Amniotic epithelial cell (primary cell): ENCODE results near the gene ZNF174.

Experiments
- DNase-seq: peaks from one replicate; pipeline ENCODE4 v3.0.0-alpha.2; 2010; ENCODE audit warnings: low read depth

Gene ZNF174

GRCh38 chr16:3400779-3401688, at the start of gene ZNF174, which contains the start of gene ZSCAN32:
ZNF174 (plus strand) TSS chr16:3401215; CDS start chr16:3402005, 790 bp downstream.
ZSCAN32 (minus strand) TSS chr16:3401004; CDS start chr16:3397557, 3,447 bp downstream.
- DNase-seq, result peak; percentile 99

GRCh38 chr16:3355589-3355988, 45.4 kb upstream of the ZNF174 start, which contains the start of gene OR2C1:
OR2C1 (plus strand) TSS chr16:3355889; CDS start chr16:3355941, 52 bp downstream.
- no peak for DNase-seq

GRCh38 chr16:3356118-3356517, 44.9 kb upstream of the ZNF174 start:
- no peak for DNase-seq

GRCh38 chr16:3358871-3359270, 42.1 kb upstream of the ZNF174 start:
- no peak for DNase-seq

GRCh38 chr16:3362931-3363330, 38.1 kb upstream of the ZNF174 start:
- no peak for DNase-seq

GRCh38 chr16:3363793-3364192, 37.2 kb upstream of the ZNF174 start:
- DNase-seq, result no peak

- DNase-seq, result peak; percentile 94
Measured at GRCh38 chr16:3364774-3365427, 36.1 kb upstream of the ZNF174 start.

- no peak for DNase-seq
Measured at GRCh38 chr16:3369073-3369472, 31.9 kb upstream of the ZNF174 start.

- no peak for DNase-seq
Measured at GRCh38 chr16:3375680-3376079, 25.3 kb upstream of the ZNF174 start.

- DNase-seq, result no peak
Measured at GRCh38 chr16:3377917-3378316, 23.1 kb upstream of the ZNF174 start.

GRCh38 chr16:3383045-3383448, 18.0 kb upstream of the ZNF174 start:
- DNase-seq, result no peak

GRCh38 chr16:3388325-3388724, 12.7 kb upstream of the ZNF174 start:
- no peak for DNase-seq

- DNase-seq, result no peak
Measured at GRCh38 chr16:3389663-3390338, 11.2 kb upstream of the ZNF174 start.

GRCh38 chr16:3400446-3400778, 603 bp upstream of the ZNF174 start:
- DNase-seq, result no peak

GRCh38 chr16:3401719-3402397, 843 bp downstream of the ZNF174 start:
- peak; percentile 15 for DNase-seq

- no peak for DNase-seq
Measured at GRCh38 chr16:3408561-3409197, 7.7 kb downstream of the ZNF174 start.

GRCh38 chr16:3413730-3414379, 12.8 kb downstream of the ZNF174 start:
- DNase-seq, result no peak

- DNase-seq, result no peak
Measured at GRCh38 chr16:3431779-3432219, 30.8 kb downstream of the ZNF174 start.

- DNase-seq, result no peak
Measured at GRCh38 chr16:3434373-3434772, 33.4 kb downstream of the ZNF174 start.

GRCh38 chr16:3439637-3440036, 38.6 kb downstream of the ZNF174 start:
- DNase-seq, result no peak
